Sigmoid colon (tissue), 7 donors: ENCODE results near the gene CTNNA2. TPM values are rescaled to one million over a fixed set of nuclear protein-coding genes. Genes with fewer than 3 reads are reported as not detected.

Experiments
- DNase-seq: peaks from one replicate; pipeline ENCODE4 v3.0.0-alpha.2; 2019
- H3K27ac ChIP-seq, 4 donors: fragments of 200-600 bp; sonication (generic); one replicate each; pipeline ENCODE4 v1.5.1; 2016 to 2019; ENCODE audit warnings: mild to moderate bottlenecking in 1 of 4
- H3K27me3 ChIP-seq, 3 donors: fragments of 200-600 bp; sonication (generic); one replicate each; pipeline ENCODE4 v1.5.1; 2019; ENCODE audit warnings: mild to moderate bottlenecking in 1 of 3
- H3K36me3 ChIP-seq, 4 donors: fragments of 200-600 bp; sonication (generic); one replicate each; pipeline ENCODE4 v1.5.1; 2016 to 2019
- H3K4me1 ChIP-seq, 4 donors: fragments of 200-600 bp; sonication (generic); one replicate each; pipeline ENCODE4 v1.5.1; 2017 to 2019
- H3K4me3 ChIP-seq, 4 donors: fragments of 200-600 bp; sonication (generic); one replicate each; pipeline ENCODE4 v1.5.1; 2017 to 2019; ENCODE audit warnings: mild to moderate bottlenecking in 2 of 4, moderate library complexity in 1 of 4
- H3K9me3 ChIP-seq, 4 donors: fragments of 200-600 bp in 3 of 4; sonication (generic) in 3 of 4; one replicate each; pipeline versions ENCODE4 v1.5.1 to v1.6.1; 2013 to 2019
- EP300 ChIP-seq, 4 donors: sonication (generic); formaldehyde crosslinking; IDR thresholded peaks; one replicate each; pipeline ENCODE4 v1.6.1; 2017; ENCODE audit warnings: antibody characterized with exemption in 4 of 4
- POLR2A ChIP-seq, 2 donors: fragments of 450-650 bp; IDR thresholded peaks; one replicate each; pipeline ENCODE4 v1.6.1; 2016; ENCODE audit warnings: antibody characterized with exemption in 2 of 2, mild to moderate bottlenecking in 2 of 2, moderate library complexity in 2 of 2
- POLR2AphosphoS5 ChIP-seq, 4 donors: sonication (generic); formaldehyde crosslinking; IDR thresholded peaks; one replicate each; pipeline ENCODE4 v1.6.1; 2017; ENCODE audit warnings: antibody characterized with exemption in 4 of 4
- WGBS, 2 donors: extraction: QIAGEN DNeasy Blood & Tissue Kit; methylation state at CpG; one replicate each; pipeline ENCODE4 v1.1.7; 2013; 5-methylcytosine and 5-hydroxymethylcytosine counted together
- intact Hi-C: fragments of 100-400 bp; cut with DNase I; formaldehyde crosslinking; loops from one replicate; pipeline ENCODE4 v1.15.1; 2023
- polyA plus RNA-seq, 3 donors: library from polyadenylated mRNA; stranded (reverse); fragments of 200-250 nt; gene quantifications; one replicate each; pipeline ENCODE4 v1.2.3, GENCODE V29; 2013
- total RNA-seq, 4 donors: library from RNA; depleted of rRNA; stranded (reverse); fragments of >200 nt; gene quantifications; one replicate each; pipeline ENCODE4 v1.1.0, GENCODE V29; 2016
- TF ChIP-seq, protein P1 (sequence below), 4 experiments: fragments of 450-650 bp in 3 of 4; fragments of 200-600 bp in 1 of 4; IDR thresholded peaks; one replicate each; pipeline ENCODE4 v1.5.1; 2016 to 2019; ENCODE audit warnings: antibody characterized with exemption in 4 of 4, mild to moderate bottlenecking in 3 of 4, moderate library complexity in 2 of 4
- donor health status: healthy with polysubstance abuse.
- donor health status: Bipolar disorder and iron deficiency.
- donor health status: healthy.

The CTNNA2 gene
- total and polyA plus RNA-seq, 7 donors, result 1.4 to 8.6 (median 3.8) TPM; not detected in 2

DNA sequence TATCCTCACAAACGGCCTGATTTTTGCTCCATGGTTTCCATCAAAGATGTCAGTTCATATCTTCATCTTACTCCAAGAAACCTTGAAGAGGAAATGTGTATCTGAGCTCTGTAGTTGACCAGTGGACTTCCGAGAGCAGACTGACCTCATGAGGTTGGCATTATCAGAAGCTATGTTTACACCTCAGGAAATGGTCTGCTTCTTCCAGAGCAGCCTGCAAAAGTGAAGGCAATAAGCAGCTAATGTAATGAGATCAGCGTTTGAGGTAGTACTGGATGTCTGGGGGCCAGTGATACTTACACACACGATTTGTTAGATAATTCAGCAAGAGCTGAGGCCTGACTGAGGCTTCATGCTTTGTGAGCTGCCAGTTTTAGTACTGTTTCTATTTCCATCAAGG lies 602.0 kb downstream of the CTNNA2 start:
- Histone ChIP-seq H3K9me3 (no peaks in the 10 kb centered on the region), H3K4me1 (no peaks in the 10 kb centered on the region), H3K27me3 (no peaks in the 10 kb centered on the region), H3K27ac (no peak overlapping the region), H3K36me3 (no peaks in the 10 kb centered on the region), H3K4me3 (no peak overlapping the region)
- intact Hi-C loops, result no loop called here
- 69 to 79% methylated on average over 4 of the region's 4 CpGs for WGBS, 2 donors
- no peak for TF ChIP-seq EP300 (IDR thresholded peaks at IDR 0.05)
- TF ChIP-seq POLR2AphosphoS5 (IDR thresholded peaks at IDR 0.05), result no peak
- TF ChIP-seq, protein P1, sequence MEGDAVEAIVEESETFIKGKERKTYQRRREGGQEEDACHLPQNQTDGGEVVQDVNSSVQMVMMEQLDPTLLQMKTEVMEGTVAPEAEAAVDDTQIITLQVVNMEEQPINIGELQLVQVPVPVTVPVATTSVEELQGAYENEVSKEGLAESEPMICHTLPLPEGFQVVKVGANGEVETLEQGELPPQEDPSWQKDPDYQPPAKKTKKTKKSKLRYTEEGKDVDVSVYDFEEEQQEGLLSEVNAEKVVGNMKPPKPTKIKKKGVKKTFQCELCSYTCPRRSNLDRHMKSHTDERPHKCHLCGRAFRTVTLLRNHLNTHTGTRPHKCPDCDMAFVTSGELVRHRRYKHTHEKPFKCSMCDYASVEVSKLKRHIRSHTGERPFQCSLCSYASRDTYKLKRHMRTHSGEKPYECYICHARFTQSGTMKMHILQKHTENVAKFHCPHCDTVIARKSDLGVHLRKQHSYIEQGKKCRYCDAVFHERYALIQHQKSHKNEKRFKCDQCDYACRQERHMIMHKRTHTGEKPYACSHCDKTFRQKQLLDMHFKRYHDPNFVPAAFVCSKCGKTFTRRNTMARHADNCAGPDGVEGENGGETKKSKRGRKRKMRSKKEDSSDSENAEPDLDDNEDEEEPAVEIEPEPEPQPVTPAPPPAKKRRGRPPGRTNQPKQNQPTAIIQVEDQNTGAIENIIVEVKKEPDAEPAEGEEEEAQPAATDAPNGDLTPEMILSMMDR (IDR thresholded peaks at IDR 0.05), result no peak
- TF ChIP-seq POLR2A (IDR thresholded peaks at IDR 0.05), result no peak
- no peak for DNase-seq

DNA sequence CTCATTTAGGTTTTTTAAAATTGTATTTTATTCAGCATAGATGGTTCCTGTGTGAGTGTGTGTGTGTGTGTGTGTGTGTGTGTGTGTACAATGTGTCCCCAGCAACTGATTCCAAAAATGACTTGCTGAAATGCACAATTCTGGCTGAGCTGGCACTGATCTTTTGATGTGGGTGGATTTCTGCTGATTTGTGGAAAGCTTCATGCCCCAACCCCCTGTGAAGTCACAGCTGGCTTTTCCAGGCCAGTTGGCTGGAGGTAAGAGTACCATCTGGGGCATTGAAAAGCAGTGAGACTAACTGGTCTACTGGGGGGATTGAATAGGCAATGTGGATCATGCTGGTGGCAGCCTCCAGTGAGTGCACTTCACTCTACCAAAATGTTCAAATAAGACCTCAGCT lies 604.5 kb downstream of the CTNNA2 start:
- TF ChIP-seq POLR2A (IDR thresholded peaks at IDR 0.05) (no peak), POLR2AphosphoS5 (IDR thresholded peaks at IDR 0.05) (no peak), EP300 (IDR thresholded peaks at IDR 0.05) (no peak)
- TF ChIP-seq, protein P1 (IDR thresholded peaks at IDR 0.05), result no peak
- Histone ChIP-seq H3K4me1 (no peaks in the 10 kb centered on the region), H3K27ac (no peak overlapping the region), H3K9me3 (no peaks in the 10 kb centered on the region), H3K4me3 (no peak overlapping the region), H3K36me3 (no peaks in the 10 kb centered on the region), H3K27me3 (no peaks in the 10 kb centered on the region)
- no peak for DNase-seq
- intact Hi-C loops, result no loop called here

DNA sequence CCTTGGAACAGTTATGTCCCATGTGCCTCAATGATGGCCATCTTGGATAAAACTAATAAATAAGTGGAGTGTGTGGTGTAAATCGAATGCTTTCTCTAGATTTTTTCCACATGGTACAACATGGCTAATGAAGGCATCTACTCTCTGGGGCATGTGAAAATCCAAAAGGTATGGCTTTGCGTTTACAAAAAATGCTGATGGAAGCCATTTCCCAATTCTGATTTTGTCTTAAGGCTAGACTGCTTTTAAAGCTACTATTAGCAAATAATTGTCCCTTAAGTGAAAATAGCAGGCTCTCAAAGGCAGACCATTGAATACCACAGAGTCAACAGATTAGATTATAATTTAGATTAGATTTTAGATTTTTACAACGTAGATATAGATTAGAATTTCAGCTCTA lies 608.0 kb downstream of the CTNNA2 start:
- H3K27ac ChIP-seq, result no peak overlapping the region
- H3K36me3 ChIP-seq, result no peaks in the 10 kb centered on the region
- 85% methylated on average over 3 of the region's 3 CpGs for WGBS, 2 donors
- H3K4me1 ChIP-seq, result no peaks in the 10 kb centered on the region
- TF ChIP-seq POLR2AphosphoS5 (IDR thresholded peaks at IDR 0.05) (no peak), POLR2A (IDR thresholded peaks at IDR 0.05) (no peak), EP300 (IDR thresholded peaks at IDR 0.05) (no peak)
- TF ChIP-seq, protein P1 (IDR thresholded peaks at IDR 0.05), result no peak
- no peak overlapping the region for H3K4me3 ChIP-seq
- H3K27me3 ChIP-seq, result no peaks in the 10 kb centered on the region
- intact Hi-C loops, result no loop called here
- DNase-seq, result no peak
- H3K9me3 ChIP-seq, result no peaks in the 10 kb centered on the region

DNA sequence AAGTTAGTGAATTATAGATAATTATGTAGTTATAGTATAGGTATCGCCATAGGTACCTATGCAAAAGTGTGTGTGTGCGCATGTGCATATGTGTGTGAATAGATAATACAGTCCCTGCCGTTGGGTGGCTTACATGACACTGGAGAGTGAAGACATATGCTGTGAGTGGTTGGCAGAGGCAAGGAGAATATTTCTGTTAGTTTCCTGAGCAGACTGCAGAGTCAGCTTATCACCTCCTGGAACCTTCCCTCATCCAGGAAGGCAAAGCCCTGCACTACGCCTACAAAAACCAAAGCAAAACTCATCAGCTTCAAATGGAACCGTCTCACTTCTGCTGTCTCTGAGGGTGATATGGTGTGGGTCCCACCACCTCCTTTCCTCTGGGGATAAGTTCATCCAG lies 609.8 kb downstream of the CTNNA2 start:
- Histone ChIP-seq H3K27ac (no peak overlapping the region), H3K36me3 (no peaks in the 10 kb centered on the region), H3K9me3 (no peaks in the 10 kb centered on the region), H3K4me3 (no peak overlapping the region), H3K4me1 (no peaks in the 10 kb centered on the region), H3K27me3 (no peaks in the 10 kb centered on the region)
- no peak for TF ChIP-seq EP300 (IDR thresholded peaks at IDR 0.05)
- no peak for TF ChIP-seq POLR2A (IDR thresholded peaks at IDR 0.05)
- TF ChIP-seq POLR2AphosphoS5 (IDR thresholded peaks at IDR 0.05), result no peak
- TF ChIP-seq, protein P1 (IDR thresholded peaks at IDR 0.05), result no peak
- intact Hi-C loops, result no loop called here
- 91 to 92% methylated on average over 5 of the region's 5 CpGs for WGBS, 2 donors
- no peak for DNase-seq

DNA sequence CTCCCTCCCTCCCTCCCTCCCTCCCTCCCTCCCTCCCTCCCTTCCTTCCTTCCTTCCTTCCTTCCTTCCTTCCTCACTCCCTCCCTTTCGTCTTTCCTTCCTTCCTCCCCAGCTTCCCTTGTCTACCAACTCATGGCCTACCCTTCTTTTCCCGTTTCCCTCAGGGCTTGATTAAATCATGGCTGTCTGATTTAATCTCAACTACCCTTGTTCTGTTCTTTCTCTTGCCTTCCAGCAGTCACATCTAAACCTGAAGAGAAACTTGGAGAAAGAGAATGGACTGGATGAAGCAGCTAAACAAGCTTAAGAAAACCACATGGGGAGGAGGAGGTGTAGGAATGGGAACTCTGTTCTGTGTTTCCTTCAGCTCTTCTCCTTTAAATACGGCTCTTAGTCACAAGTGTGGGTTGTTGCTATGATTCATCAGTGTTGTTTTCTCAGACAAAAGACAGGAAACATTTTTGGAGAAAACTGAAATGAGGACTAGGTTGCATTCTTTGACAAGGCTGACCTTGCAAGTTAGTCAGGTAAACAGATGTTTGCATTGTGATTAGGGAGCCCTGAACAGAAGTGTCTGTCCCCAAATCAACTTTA lies 613.8 kb downstream of the CTNNA2 start:
- Histone ChIP-seq H3K27me3 (no peaks in the 10 kb centered on the region), H3K27ac (no peak overlapping the region), H3K36me3 (no peaks in the 10 kb centered on the region), H3K4me3 (no peak overlapping the region), H3K9me3 (no peaks in the 10 kb centered on the region), H3K4me1 (no peaks in the 10 kb centered on the region)
- TF ChIP-seq EP300 (IDR thresholded peaks at IDR 0.05), result no peak
- TF ChIP-seq POLR2A (IDR thresholded peaks at IDR 0.05), result no peak
- TF ChIP-seq, protein P1 (IDR thresholded peaks at IDR 0.05), result no peak
- no peak for TF ChIP-seq POLR2AphosphoS5 (IDR thresholded peaks at IDR 0.05)
- no peak for DNase-seq
- WGBS, 2 donors, result 56 to 70% methylated on average over 3 of the region's 3 CpGs
- intact Hi-C loops, result no loop called here
